Progenitor cell of endocrine pancreas (in vitro differentiated cells): ENCODE measurements around the gene ZMIZ2. TPM values are rescaled to one million over a fixed set of nuclear protein-coding genes. Genes with fewer than 3 reads are reported as not detected.

Source experiments
- DNase-seq: peaks from one replicate; pipeline ENCODE4 v3.0.0; 2021; ENCODE audit warnings: low spot score; ENCODE audit not compliant: unreplicated experiment
- H3K27ac Mint-ChIP-seq: 2 replicates; pipeline ENCODE4 v1.8.0; 2021; ENCODE audit warnings: mild to moderate bottlenecking, moderate library complexity, mixed read lengths
- H3K27me3 Mint-ChIP-seq: 2 replicates; pipeline ENCODE4 v1.8.0; 2021; ENCODE audit warnings: mixed read lengths
- H3K36me3 Mint-ChIP-seq: 2 replicates; pipeline ENCODE4 v1.8.0; 2022; ENCODE audit warnings: mixed read lengths; ENCODE audit not compliant: insufficient read depth
- H3K4me1 Mint-ChIP-seq: 2 replicates; pipeline ENCODE4 v1.8.0; 2021; ENCODE audit warnings: low read depth, mixed read lengths
- H3K4me3 Mint-ChIP-seq: 2 replicates; pipeline ENCODE4 v1.8.0; 2021; ENCODE audit warnings: low read depth, mild to moderate bottlenecking, moderate library complexity, mixed read lengths
- H3K9me3 Mint-ChIP-seq: 2 replicates; pipeline ENCODE4 v1.8.0; 2021; ENCODE audit warnings: low read depth, mixed read lengths
- CTCF ChIP-seq: fragments of 200-600 bp; sonication (generic); IDR thresholded peaks from one replicate; pipeline ENCODE4 v1.5.0; 2021; ENCODE audit warnings: antibody characterized with exemption, mild to moderate bottlenecking; ENCODE audit not compliant: unreplicated experiment
- total RNA-seq: library from RNA; stranded (reverse); gene quantifications from 2 replicates; pipeline ENCODE4 v1.2.1, GENCODE V29; 2021

ZMIZ2 gene
- total RNA-seq, 1 donor from 2014 or later, result 222 TPM

GRCh38 chr7:44796504-44797328, 48.1 kb downstream of the ZMIZ2 start, which contains the start of gene PPIA:
TSS of gene PPIA (plus strand) at chr7:44796681. CDS start at chr7:44796725, 44 bp downstream.
- Mint-ChIP-seq H3K27me3 (no peaks in the 10 kb centered on the region), H3K36me3 (peaks cover 23% of the 10 kb centered on the region), H3K4me1 (peaks cover 13% of the 10 kb centered on the region), H3K27ac (peak within 1 kb of the TSS; percentile 97), H3K9me3 (no peaks in the 10 kb centered on the region), H3K4me3 (peak within 1 kb of the TSS; percentile 90)
- peak; percentile 97 for DNase-seq
- no peak for TF ChIP-seq CTCF

GRCh38 chr7:44797329-44798258, 48.9 kb downstream of the ZMIZ2 start:
- peak; percentile 61 for TF ChIP-seq CTCF
- peak overlapping the region; percentile 97 for H3K27ac Mint-ChIP-seq
- peak; percentile 64 for DNase-seq

GRCh38 chr7:44798649-44799305, 50.1 kb downstream of the ZMIZ2 start:
- Mint-ChIP-seq H3K4me1 (peaks cover 13% of the 10 kb centered on the region), H3K9me3 (no peaks in the 10 kb centered on the region), H3K4me3 (peak overlapping the region; percentile 90), H3K36me3 (peaks cover 29% of the 10 kb centered on the region), H3K27ac (peak overlapping the region; percentile 74), H3K27me3 (no peaks in the 10 kb centered on the region)
- no peak for TF ChIP-seq CTCF
- DNase-seq, result no peak

More at GRCh38 chr7:44797329-44798258, 48.9 kb downstream of the ZMIZ2 start:
- no peaks in the 10 kb centered on the region for H3K9me3 Mint-ChIP-seq
- peaks cover 25% of the 10 kb centered on the region for H3K36me3 Mint-ChIP-seq
- peaks cover 13% of the 10 kb centered on the region for H3K4me1 Mint-ChIP-seq
- no peaks in the 10 kb centered on the region for H3K27me3 Mint-ChIP-seq
- H3K4me3 Mint-ChIP-seq, result peak overlapping the region; percentile 90

GRCh38 chr7:44799939-44800338, 51.3 kb downstream of the ZMIZ2 start:
- peak overlapping the region; percentile 6 for H3K4me3 Mint-ChIP-seq
- no peak for TF ChIP-seq CTCF
- no peak for DNase-seq
- peaks cover 13% of the 10 kb centered on the region for H3K4me1 Mint-ChIP-seq
- no peaks in the 10 kb centered on the region for H3K9me3 Mint-ChIP-seq
- H3K36me3 Mint-ChIP-seq, result peaks cover 29% of the 10 kb centered on the region
- H3K27me3 Mint-ChIP-seq, result no peaks in the 10 kb centered on the region
- peak overlapping the region; percentile 59 for H3K27ac Mint-ChIP-seq
